GM12878 (cell line): Measurements from ENCODE around the gene IRF2. TPM values are rescaled to one million over a fixed set of nuclear protein-coding genes. Genes with fewer than 3 reads are reported as not detected.
A peak's percentile ranks its signal among the peaks of the same experiment; 100 is the strongest.

Experiments used
- ATAC-seq: fragments of 200-7000 bp; cut with Tn5 transposase; 3 replicates; pipeline ENCODE4 v1.9.1; 2020; ENCODE audit warnings: mild to moderate bottlenecking, moderate library complexity
- BruUV-seq: library from RNA; stranded (reverse); fragments of 400-500 nt; replicated peaks from 2 replicates; lab custom pipeline; 2021; lab: Mats Ljungman, UMichigan
- CTCF ChIA-PET: fragments of 300-600 bp; sonication (Branson Sonifier 250); formaldehyde crosslinking; extraction: SDS; loops from one replicate; lab custom pipeline; 2021; ENCODE audit warnings: inconsistent platforms; lab: Yijun Ruan, JAX
- POLR2A ChIA-PET: fragments of 350-600 bp; formaldehyde crosslinking; extraction: SDS; loops from one replicate; lab custom pipeline; 2021; ENCODE audit warnings: inconsistent platforms; lab: Charles Lee
- RAD21 ChIA-PET: fragments of 300-600 bp; sonication (Branson Sonifier 250); formaldehyde crosslinking; loops from one replicate; lab custom pipeline; 2023; ENCODE audit warnings: antibody characterized with exemption; ENCODE audit not compliant: unreplicated experiment; lab: Charles Lee
- SMC1A ChIA-PET: fragments of 300-600 bp; sonication (Branson Sonifier 250); formaldehyde crosslinking; loops from one replicate; lab custom pipeline; 2023; ENCODE audit not compliant: unreplicated experiment, uncharacterized antibody; lab: Charles Lee
- DNase-seq: peaks from one replicate; pipeline ENCODE4 v3.0.0-alpha.2; 2011; ENCODE audit warnings: low read depth, low spot score
- FAIRE-seq: peaks from 3 replicates; lab custom pipeline; 2011; peaks lifted over from hg19 to GRCh38; lab: Jason Lieb, UNC
- H2AFZ ChIP-seq: 2 replicates; pipeline ENCODE4 v1.6.0; 2011; ENCODE audit warnings: low read depth, low read length, control low read depth; ENCODE audit not compliant: control insufficient read depth
- H3K27ac ChIP-seq: 2 replicates; pipeline ENCODE4 v1.5.1; 2011; ENCODE audit warnings: control low read depth; ENCODE audit not compliant: control insufficient read depth, insufficient read depth
- H3K27me3 ChIP-seq, 2 experiments: replicated peaks in 1 of 2; 2 replicates each; pipeline versions ENCODE4 v1.6.0 to v1.6.1; 2011; ENCODE audit warnings: low read length in 1 of 2; ENCODE audit not compliant: control insufficient read depth in 2 of 2, insufficient read depth in 2 of 2
- H3K36me3 ChIP-seq, 2 experiments: 2 replicates each; pipeline ENCODE4 v1.5.1; 2011; ENCODE audit warnings: low read length in 1 of 2; ENCODE audit not compliant: control insufficient read depth in 2 of 2, insufficient read depth in 2 of 2
- H3K4me1 ChIP-seq: 2 replicates; pipeline ENCODE4 v1.6.1; 2011; ENCODE audit warnings: mild to moderate bottlenecking, low read length, moderate library complexity, mixed read lengths; ENCODE audit not compliant: control insufficient read depth, insufficient read depth
- H3K4me2 ChIP-seq: 2 replicates; pipeline ENCODE4 v1.6.0; 2011; ENCODE audit warnings: control low read depth; ENCODE audit not compliant: control insufficient read depth, insufficient read depth
- H3K4me3 ChIP-seq: fragments of 200-600 bp; sonication (generic); 2 replicates; pipeline ENCODE4 v1.5.1; 2016
- H3K79me2 ChIP-seq: 2 replicates; pipeline ENCODE4 v1.6.0; 2011; ENCODE audit warnings: low read length; ENCODE audit not compliant: control insufficient read depth, insufficient read depth
- H3K9ac ChIP-seq: 2 replicates; pipeline ENCODE4 v1.8.0; 2011; ENCODE audit warnings: low read length, control low read depth, mixed read lengths; ENCODE audit not compliant: control insufficient read depth, insufficient read depth
- H3K9me3 ChIP-seq: replicated peaks from 3 replicates; pipeline ENCODE4 v1.5.1; 2011; ENCODE audit warnings: mild to moderate bottlenecking, low read length; ENCODE audit not compliant: control insufficient read depth, insufficient read depth
- H4K20me1 ChIP-seq: 2 replicates; pipeline ENCODE4 v1.6.0; 2011; ENCODE audit not compliant: control insufficient read depth, insufficient read depth
- CHD1 ChIP-seq: IDR thresholded peaks from 2 replicates; pipeline ENCODE4 v1.6.1; 2012; ENCODE audit warnings: low read depth, low read length, improper control_type of control experiment
- E2F8 ChIP-seq: fragments of 450-650 bp; IDR thresholded peaks from 2 replicates; pipeline ENCODE4 v1.6.1; 2018; ENCODE audit warnings: mild to moderate bottlenecking, low read depth, moderate library complexity; ENCODE audit not compliant: partially characterized antibody
- NR2F1 ChIP-seq: fragments of 450-650 bp; conservative IDR thresholded peaks from 2 replicates; pipeline ENCODE4 v1.6.1; 2017; ENCODE audit warnings: mild to moderate bottlenecking
- TCF12 ChIP-seq: IDR thresholded peaks from 2 replicates; pipeline ENCODE4 v1.6.1; 2011; ENCODE audit warnings: low read depth, mild to moderate bottlenecking, low read length
- ZNF217 ChIP-seq: fragments of 450-650 bp; IDR thresholded peaks from 2 replicates; pipeline ENCODE4 v1.6.1; 2017; ENCODE audit warnings: antibody characterized with exemption, mild to moderate bottlenecking
- WGBS: methylation state at CpG from one replicate; pipeline ENCODE4 v1.1.6; 2016; ENCODE audit warnings: low lambda C conversion rate; ENCODE audit not compliant: insufficient replicate concordance, insufficient coverage; ENCODE audit errors: missing lambda C conversion rate; 5-methylcytosine and 5-hydroxymethylcytosine counted together
- in situ Hi-C: fragments of 300-500 bp; cut with MboI; formaldehyde crosslinking; loops from 9 replicates; pipeline ENCODE4 v1.14.3; 2018; ENCODE audit warnings: mixed read lengths
- intact Hi-C: fragments of 100-400 bp; cut with micrococcal nuclease; formaldehyde crosslinking; loops from one replicate; pipeline ENCODE4 v1.14.2; 2022; ENCODE audit not compliant: unreplicated experiment
- polyA plus RNA-seq, 11 experiments: library from polyadenylated mRNA; depleted of rRNA in 4 of 11; unstranded in 6 of 11; stranded (reverse) in 5 of 11; fragments of >200 nt; fragmentation: Nextera tagmentation in 4 of 11; fragmentation: Illumina TruSeq in 1 of 11; extraction: Ambion mirVana in 4 of 11; extraction: Trizol in 1 of 11; gene quantifications; 1 replicate in 1 of 11; 2 replicates in 10 of 11; pipeline versions ENCODE4 v1.2.1 to v1.2.3, GENCODE V29; 2011 to 2016; ENCODE audit warnings: inconsistent platforms in 2 of 11, missing spikeins in 2 of 11, low read depth in 1 of 11
- total RNA-seq, 4 experiments: library from RNA; depleted of rRNA in 3 of 4; stranded (reverse); fragments of >200 nt in 3 of 4; fragmentation: Illumina TruSeq in 1 of 4; extraction: Trizol in 1 of 4; gene quantifications; 2 replicates each; pipeline versions ENCODE4 v1.2.1 to v1.2.3, GENCODE V29; 2013 to 2021

IRF2 gene
- total and polyA plus RNA-seq, 10 of the 15 experiments (the other 5 are each of a cell fraction or from before 2014, with no cell fraction given) = 45.1 to 99.3 (median 58.9) TPM

DNA sequence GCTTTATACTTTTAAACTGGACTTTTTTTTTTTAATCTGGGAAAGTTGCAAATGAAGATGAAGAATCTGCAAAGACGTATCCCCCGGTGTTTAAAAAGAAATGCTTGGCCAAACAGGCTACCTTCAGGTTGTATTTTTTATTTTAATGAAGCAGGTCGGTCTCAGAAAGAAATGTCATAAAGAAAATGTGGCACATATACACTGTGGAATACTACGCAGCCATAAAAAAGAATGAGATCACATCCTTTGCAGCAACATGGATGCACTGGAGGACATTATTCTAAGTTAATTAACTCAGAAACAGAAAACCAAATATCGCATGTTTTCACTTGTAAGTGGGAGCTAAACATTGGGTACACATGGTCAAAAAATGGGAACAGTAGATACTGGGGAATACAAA, 123.4 kb downstream of the IRF2 start:
- WGBS = 93% methylated on average over 5 of the region's 5 CpGs

More for the DNA sequence above, 123.4 kb downstream of the IRF2 start:
- TSS peak; percentile 73 for BruUV-seq
- no peaks in the 10 kb centered on the region for H3K27me3 ChIP-seq
- no peak overlapping the region for H2AFZ ChIP-seq
- DNase-seq (no peak), FAIRE-seq (no peak), ATAC-seq (no peak)
- H3K4me3 ChIP-seq = peak overlapping the region; percentile 89
- H4K20me1 ChIP-seq = no peaks in the 10 kb centered on the region
- in situ Hi-C loops = loop anchor here (5.0 kb wide), 1 partner anchor 186 kb away; no protein-coding TSS in a partner anchor
- peak overlapping the region; percentile 99 for H3K27ac ChIP-seq
- no peaks in the 10 kb centered on the region; a peak in 1 of 4 replicates for H3K36me3 ChIP-seq
- POLR2A ChIA-PET = interaction anchor here (0.7 to 16.9 kb wide), 15 partner anchors 22 to 185 kb away, joined by 3 to 445 read pairs (median 14); partner anchors contain the start of gene IRF2
- peak overlapping the region; percentile 97; the same call in 1 of the 2 replicates for H3K9ac ChIP-seq
- RAD21 ChIA-PET = interaction anchor here (0.8 to 14.9 kb wide), 23 partner anchors 7 to 298 kb away, joined by 3 to 419 read pairs (median 20); partner anchors contain the start of genes CASP3, IRF2 and PRIMPOL
- CTCF ChIA-PET = interaction anchor here (1.0 to 13.5 kb wide), 16 partner anchors 8 to 185 kb away, joined by 3 to 166 read pairs (median 5); no protein-coding TSS in a partner anchor
- no peaks in the 10 kb centered on the region; the same call in 2 of the 3 replicates for H3K9me3 ChIP-seq
- intact Hi-C loops = loop anchor here (1.0 to 5.0 kb wide), 2 partner anchors 67 to 296 kb away; partner anchors contain the start of genes CASP3 and PRIMPOL
- SMC1A ChIA-PET = interaction anchor here (0.9 to 17.5 kb wide), 19 partner anchors 11 to 184 kb away, joined by 3 to 411 read pairs (median 23); partner anchors contain the start of gene IRF2
- TF ChIP-seq E2F8 (peak; percentile 4), ZNF217 (peak; percentile 61; the same call in 1 of the 2 replicates), CHD1 (peak; percentile 86; the same call in 1 of the 2 replicates), NR2F1 (no peak), TCF12 (no peak)
- peaks cover 50% of the 10 kb centered on the region for H3K4me1 ChIP-seq
- H3K4me2 ChIP-seq = peak overlapping the region; percentile 94
- peaks cover 81% of the 10 kb centered on the region for H3K79me2 ChIP-seq
